Mesothelial cell of epicardium (in vitro differentiated cells): ENCODE results near the gene LMOD2. TPM values are rescaled to one million over a fixed set of nuclear protein-coding genes. Genes with fewer than 3 reads are reported as not detected.

ENCODE experiments used
- DNase-seq, 2 experiments: peaks; one replicate each; pipeline ENCODE4 v3.0.0; 2021; ENCODE audit warnings: low spot score in 2 of 2; ENCODE audit not compliant: unreplicated experiment in 2 of 2
- H3K27ac Mint-ChIP-seq: 2 replicates; pipeline ENCODE4 v1.8.0; 2021; ENCODE audit warnings: mixed read lengths
- H3K27me3 Mint-ChIP-seq: 2 replicates; pipeline ENCODE4 v1.8.0; 2021; ENCODE audit warnings: low read depth, mixed read lengths
- H3K36me3 Mint-ChIP-seq: 2 replicates; pipeline ENCODE4 v1.8.0; 2021; ENCODE audit warnings: mixed read lengths
- H3K4me1 Mint-ChIP-seq: 2 replicates; pipeline ENCODE4 v1.8.0; 2021; ENCODE audit warnings: mixed read lengths
- H3K4me3 Mint-ChIP-seq: 2 replicates; pipeline ENCODE4 v1.8.0; 2021; ENCODE audit warnings: mild to moderate bottlenecking, moderate library complexity, mixed read lengths
- H3K9me3 Mint-ChIP-seq: 2 replicates; pipeline ENCODE4 v1.8.0; 2021; ENCODE audit warnings: mixed read lengths
- total RNA-seq: library from RNA; stranded (reverse); gene quantifications from 3 replicates; pipeline ENCODE4 v1.2.1, GENCODE V29; 2021
- TF ChIP-seq, protein P1 (sequence below): fragments of 200-600 bp; sonication (generic); IDR thresholded peaks from one replicate; pipeline ENCODE4 v1.5.0; 2021; ENCODE audit warnings: antibody characterized with exemption; ENCODE audit not compliant: unreplicated experiment

The LMOD2 gene
- total RNA-seq, 1 donor from 2014 or later, result not detected

DNA sequence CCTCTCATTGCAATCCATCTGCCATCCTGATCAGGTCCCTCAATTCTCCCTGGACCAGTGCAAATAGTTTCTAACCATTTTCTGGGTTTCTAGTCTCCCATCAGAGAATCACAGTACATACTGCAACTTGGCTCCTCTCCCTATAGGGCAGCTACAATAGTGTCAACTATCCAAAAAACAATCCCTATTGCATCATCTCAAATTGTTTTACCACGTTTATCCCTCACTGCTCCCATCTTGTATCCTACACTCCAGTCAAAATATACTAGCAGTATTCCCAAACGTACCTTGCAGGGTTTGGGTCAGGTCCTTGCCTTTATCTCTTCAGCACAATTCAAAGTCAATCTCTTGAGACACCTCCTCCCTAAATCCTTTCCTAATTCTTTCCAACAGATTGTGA, 30.4 kb upstream of the LMOD2 start:
- Mint-ChIP-seq H3K27me3 (no peaks in the 10 kb centered on the region), H3K4me3 (no peak overlapping the region), H3K36me3 (no peaks in the 10 kb centered on the region), H3K4me1 (no peaks in the 10 kb centered on the region), H3K27ac (no peak overlapping the region), H3K9me3 (no peaks in the 10 kb centered on the region)
- TF ChIP-seq, protein P1, sequence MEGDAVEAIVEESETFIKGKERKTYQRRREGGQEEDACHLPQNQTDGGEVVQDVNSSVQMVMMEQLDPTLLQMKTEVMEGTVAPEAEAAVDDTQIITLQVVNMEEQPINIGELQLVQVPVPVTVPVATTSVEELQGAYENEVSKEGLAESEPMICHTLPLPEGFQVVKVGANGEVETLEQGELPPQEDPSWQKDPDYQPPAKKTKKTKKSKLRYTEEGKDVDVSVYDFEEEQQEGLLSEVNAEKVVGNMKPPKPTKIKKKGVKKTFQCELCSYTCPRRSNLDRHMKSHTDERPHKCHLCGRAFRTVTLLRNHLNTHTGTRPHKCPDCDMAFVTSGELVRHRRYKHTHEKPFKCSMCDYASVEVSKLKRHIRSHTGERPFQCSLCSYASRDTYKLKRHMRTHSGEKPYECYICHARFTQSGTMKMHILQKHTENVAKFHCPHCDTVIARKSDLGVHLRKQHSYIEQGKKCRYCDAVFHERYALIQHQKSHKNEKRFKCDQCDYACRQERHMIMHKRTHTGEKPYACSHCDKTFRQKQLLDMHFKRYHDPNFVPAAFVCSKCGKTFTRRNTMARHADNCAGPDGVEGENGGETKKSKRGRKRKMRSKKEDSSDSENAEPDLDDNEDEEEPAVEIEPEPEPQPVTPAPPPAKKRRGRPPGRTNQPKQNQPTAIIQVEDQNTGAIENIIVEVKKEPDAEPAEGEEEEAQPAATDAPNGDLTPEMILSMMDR, result no peak
- DNase-seq, result no peak

DNA sequence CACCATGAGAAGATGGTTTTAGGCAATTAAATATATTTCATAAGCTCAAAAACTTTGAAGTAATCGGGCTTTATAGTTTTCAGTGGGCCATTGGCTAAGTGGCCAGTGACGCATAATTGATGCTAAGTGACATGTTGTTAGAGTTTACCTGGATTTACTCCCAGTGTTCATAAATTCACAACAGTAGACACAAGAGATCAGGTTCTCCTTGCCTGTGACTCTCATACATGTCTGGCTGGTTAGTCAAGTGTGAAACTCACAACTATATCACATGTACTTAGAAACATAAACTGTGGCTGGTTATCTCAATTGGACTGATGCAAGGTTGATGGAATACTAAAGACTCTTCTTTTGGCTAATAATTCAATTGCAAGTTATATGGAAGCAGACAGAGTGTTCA, 27.8 kb upstream of the LMOD2 start:
- Mint-ChIP-seq H3K36me3 (no peaks in the 10 kb centered on the region), H3K27ac (no peak overlapping the region), H3K4me3 (no peak overlapping the region), H3K4me1 (no peaks in the 10 kb centered on the region), H3K27me3 (no peaks in the 10 kb centered on the region), H3K9me3 (no peaks in the 10 kb centered on the region)
- TF ChIP-seq, protein P1, result no peak
- no peak for DNase-seq

DNA sequence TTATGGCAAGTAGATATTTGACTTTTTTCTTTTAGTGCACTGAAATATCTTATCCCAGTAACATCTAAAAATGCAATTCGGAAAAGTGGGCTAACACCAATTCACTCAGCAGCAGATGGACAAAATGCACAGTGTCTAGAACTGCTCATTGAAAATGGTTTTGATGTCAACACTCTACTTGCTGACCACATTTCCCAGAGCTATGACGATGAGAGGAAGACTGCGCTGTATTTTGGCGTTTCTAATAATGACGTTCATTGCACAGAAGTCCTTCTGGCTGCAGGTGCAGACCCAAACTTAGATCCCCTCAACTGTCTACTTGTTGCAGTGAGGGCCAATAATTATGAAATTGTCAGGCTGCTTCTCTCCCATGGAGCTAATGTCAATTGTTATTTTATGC, 26.8 kb upstream of the LMOD2 start:
- Mint-ChIP-seq H3K4me3 (no peak overlapping the region), H3K27me3 (no peaks in the 10 kb centered on the region), H3K36me3 (no peaks in the 10 kb centered on the region), H3K9me3 (no peaks in the 10 kb centered on the region), H3K4me1 (peaks cover 6% of the 10 kb centered on the region), H3K27ac (no peak overlapping the region)
- TF ChIP-seq, protein P1, result no peak
- no peak for DNase-seq

DNA sequence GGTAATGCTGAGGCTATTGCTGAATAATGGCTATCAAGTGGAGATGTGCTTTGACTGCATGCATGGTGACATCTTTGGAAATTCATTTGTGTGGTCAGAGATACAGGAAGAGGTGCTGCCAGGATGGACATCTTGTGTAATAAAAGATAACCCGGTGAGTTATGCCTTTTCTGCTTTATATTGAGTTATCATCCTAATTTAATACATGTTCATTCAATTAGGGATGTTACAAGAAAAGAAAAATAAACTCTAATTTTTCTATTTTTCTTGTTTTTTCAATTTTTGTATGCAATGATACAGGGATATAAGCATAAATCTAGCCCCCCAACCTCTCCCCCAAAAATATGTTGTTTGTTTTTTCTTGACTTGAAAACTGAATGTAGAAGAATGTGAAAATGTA, 26.4 kb upstream of the LMOD2 start:
- Mint-ChIP-seq H3K36me3 (no peaks in the 10 kb centered on the region), H3K27me3 (no peaks in the 10 kb centered on the region), H3K9me3 (no peaks in the 10 kb centered on the region), H3K4me1 (peaks cover 6% of the 10 kb centered on the region), H3K27ac (no peak overlapping the region), H3K4me3 (no peak overlapping the region)
- TF ChIP-seq, protein P1, result no peak
- no peak for DNase-seq

DNA sequence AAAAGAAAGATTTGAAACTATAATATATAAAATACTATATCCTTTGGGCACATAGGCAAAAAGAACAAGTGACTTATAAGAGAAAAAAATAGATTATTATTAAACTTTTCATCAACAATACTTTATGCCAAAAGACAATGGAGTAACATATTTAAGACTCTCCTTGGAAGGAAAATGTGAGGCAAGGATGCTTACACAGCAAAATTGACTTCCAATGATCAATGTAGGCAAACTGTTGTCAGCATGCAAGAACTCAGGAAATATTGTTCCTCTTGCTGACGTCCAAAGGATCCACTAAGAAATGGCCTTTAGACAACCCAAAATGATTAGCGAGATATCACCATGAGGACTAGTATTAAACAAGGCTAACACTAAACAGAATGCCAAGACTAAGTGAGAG, 22.9 kb upstream of the LMOD2 start:
- Mint-ChIP-seq H3K4me3 (no peak overlapping the region), H3K27me3 (no peaks in the 10 kb centered on the region), H3K4me1 (peaks cover 14% of the 10 kb centered on the region)

More for the DNA sequence above, 22.9 kb upstream of the LMOD2 start:
- Mint-ChIP-seq H3K36me3 (no peaks in the 10 kb centered on the region), H3K27ac (no peak overlapping the region), H3K9me3 (no peaks in the 10 kb centered on the region)
- TF ChIP-seq, protein P1, result no peak
- DNase-seq, result no peak
